Measurements from ENCODE around the gene NISCH.

NISCH gene

DNA sequence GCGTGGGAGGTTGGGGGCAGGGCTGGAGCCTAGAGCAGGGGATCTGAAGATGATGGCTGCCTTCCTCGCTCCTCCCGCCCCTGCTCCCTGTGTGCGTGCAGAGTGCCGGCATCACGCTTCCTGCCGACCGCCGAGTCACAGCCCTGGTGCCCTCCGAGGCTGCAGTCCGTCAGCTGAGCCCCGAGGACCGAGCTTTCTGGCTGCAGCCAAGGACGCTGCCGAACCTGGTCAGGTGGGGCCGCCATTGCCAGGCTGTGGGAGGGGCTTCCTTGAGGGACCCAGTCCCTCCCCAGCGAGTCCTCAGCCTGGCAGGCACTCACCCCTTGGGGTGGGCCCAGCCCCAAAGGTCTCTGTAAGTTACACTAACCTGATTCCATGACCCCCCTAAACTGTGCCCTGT is 57.3 kb downstream of the NISCH start:
- no peak for DNase-seq (ENCODE audit: low read depth in 2 of 2)

GRCh38 chr3:52513281-52513680 is 57.9 kb downstream of the NISCH start:
- no peak for DNase-seq (ENCODE audit: low read depth in 2 of 2)

GRCh38 chr3:52514576-52514975 is 59.2 kb downstream of the NISCH start:
- DNase-seq (ENCODE audit: low read depth in 2 of 2) = no peak

DNA sequence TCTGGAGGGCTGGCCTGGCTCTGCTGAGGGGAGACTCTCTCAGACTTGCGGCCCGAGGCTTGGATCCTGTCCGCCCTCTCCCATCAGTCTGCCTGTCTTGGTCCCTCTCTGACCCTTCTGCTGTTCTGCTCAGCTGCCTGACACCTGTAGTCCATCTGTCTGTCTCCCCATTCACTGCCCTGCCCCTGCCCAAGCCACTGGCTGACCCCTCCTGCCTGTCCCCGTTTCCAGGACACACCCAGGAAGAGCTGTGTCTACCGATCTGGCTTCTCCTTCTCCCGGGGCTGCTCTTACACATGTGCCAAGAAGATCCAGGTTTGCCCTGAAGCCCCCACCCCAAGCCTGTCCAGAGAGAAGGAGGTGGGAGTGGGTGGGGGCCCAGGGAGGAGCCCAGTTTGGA is 59.8 kb downstream of the NISCH start:
- DNase-seq (ENCODE audit: low read depth in 2 of 2) = no peak

- no peak for DNase-seq (ENCODE audit: low read depth in 2 of 2)
Observed at GRCh38 chr3:52516509-52517195, 61.2 kb downstream of the NISCH start.

GRCh38 chr3:52517796-52518722 is 62.7 kb downstream of the NISCH start:
- DNase-seq (ENCODE audit: low read depth in 2 of 2) = no peak

- no peak for DNase-seq (ENCODE audit: low read depth in 2 of 2)
Observed at GRCh38 chr3:52518723-52519444, 63.5 kb downstream of the NISCH start.

- DNase-seq (ENCODE audit: low read depth in 2 of 2) = no peak
Observed at GRCh38 chr3:52519445-52520140, 64.2 kb downstream of the NISCH start.

GRCh38 chr3:52520141-52520667 is 64.8 kb downstream of the NISCH start:
- DNase-seq (ENCODE audit: low read depth in 2 of 2) = no peak

- no peak for DNase-seq (ENCODE audit: low read depth in 2 of 2)
Observed at GRCh38 chr3:52520716-52521487, 65.5 kb downstream of the NISCH start.

DNA sequence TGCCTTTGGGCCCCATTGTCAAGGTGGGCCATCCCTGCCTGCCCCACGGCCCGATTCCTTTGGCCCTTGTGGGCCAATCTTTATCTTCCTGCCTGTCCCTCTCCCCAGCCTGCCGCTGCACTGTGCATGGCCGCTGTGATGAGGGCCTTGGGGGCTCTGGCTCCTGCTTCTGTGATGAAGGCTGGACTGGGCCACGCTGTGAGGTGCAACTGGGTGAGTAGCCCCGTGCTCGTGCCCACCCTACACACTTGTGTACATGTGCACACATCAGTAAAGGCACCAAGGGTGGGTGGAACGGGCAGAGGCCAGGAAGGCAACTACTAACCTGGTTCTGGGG is 66.1 kb downstream of the NISCH start:
- no peak for DNase-seq (ENCODE audit: low read depth in 2 of 2)

- no peak for DNase-seq (ENCODE audit: low read depth in 2 of 2)
Observed at GRCh38 chr3:52521881-52522650, 66.7 kb downstream of the NISCH start.

DNA sequence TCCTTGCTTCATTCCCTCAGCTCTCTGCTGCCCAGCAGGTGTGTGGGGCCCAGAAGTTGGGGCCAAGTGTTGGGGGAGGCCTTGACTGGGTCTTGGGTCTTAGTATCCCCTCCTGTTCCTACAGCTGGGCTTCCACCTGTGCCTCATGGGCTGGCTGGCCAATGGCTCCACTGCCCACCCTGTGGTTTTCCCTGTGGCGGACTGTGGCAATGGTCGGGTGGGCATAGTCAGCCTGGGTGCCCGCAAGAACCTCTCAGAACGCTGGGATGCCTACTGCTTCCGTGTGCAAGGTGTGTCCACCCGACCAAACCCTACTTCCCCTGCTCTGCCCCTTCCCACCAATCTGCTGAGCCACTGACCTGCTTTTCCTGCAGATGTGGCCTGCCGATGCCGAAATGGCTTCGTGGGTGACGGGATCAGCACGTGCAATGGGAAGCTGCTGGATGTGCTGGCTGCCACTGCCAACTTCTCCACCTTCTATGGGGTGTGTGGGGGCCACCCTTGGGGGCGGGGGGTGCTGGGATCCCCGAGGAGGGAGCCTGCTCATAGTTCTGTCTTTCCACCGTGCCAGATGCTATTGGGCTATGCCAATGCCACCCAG is 67.3 kb downstream of the NISCH start:
- DNase-seq (ENCODE audit: low read depth in 2 of 2) = no peak

- DNase-seq (ENCODE audit: low read depth in 2 of 2) = no peak
Observed at GRCh38 chr3:52523386-52524257, 68.2 kb downstream of the NISCH start.

GRCh38 chr3:52524258-52524751 is 68.9 kb downstream of the NISCH start:
- DNase-seq (ENCODE audit: low read depth in 2 of 2) = no peak

- DNase-seq (ENCODE audit: low read depth in 2 of 2) = no peak
Observed at GRCh38 chr3:52524752-52525679, 69.6 kb downstream of the NISCH start.

All from activated CD8-positive, alpha-beta memory T cell treated with anti-CD3 and anti-CD28 coated beads for 4 hours (primary cell).